SJSA1 (cell line): ENCODE results near the gene CYP3A7. TPM values are rescaled to one million over a fixed set of nuclear protein-coding genes. Genes with fewer than 3 reads are reported as not detected.
"Not testable (repeated sequence)": the region's sequence is repeated elsewhere in the genome, so short reads cannot be mapped to it uniquely, and the experiment has no call there.

Experiments
- DNase-seq, 2 experiments: peaks; one replicate each; pipeline ENCODE4 v3.0.0-alpha.2; 2015 to 2020; ENCODE audit warnings: low spot score in 2 of 2, low read depth in 1 of 2
- H3K27ac ChIP-seq: fragments of 250-450 bp; sonication (Bioruptor Pico); 2 replicates; pipeline ENCODE4 v1.5.1; 2020; ENCODE audit warnings: mild to moderate bottlenecking, moderate library complexity
- H3K27me3 ChIP-seq: fragments of 250-450 bp; sonication (Bioruptor Pico); replicated peaks from 2 replicates; pipeline ENCODE4 v1.5.1; 2020; ENCODE audit warnings: mild to moderate bottlenecking, moderate library complexity
- H3K36me3 ChIP-seq: fragments of 250-450 bp; sonication (Bioruptor Pico); 2 replicates; pipeline ENCODE4 v1.5.1; 2020; ENCODE audit warnings: mild to moderate bottlenecking
- H3K4me1 ChIP-seq: fragments of 250-450 bp; sonication (Bioruptor Pico); replicated peaks from 2 replicates; pipeline ENCODE4 v1.6.1; 2021; ENCODE audit warnings: mild to moderate bottlenecking
- H3K4me3 ChIP-seq: fragments of 250-450 bp; sonication (Bioruptor Pico); 2 replicates; pipeline ENCODE4 v1.5.1; 2020; ENCODE audit warnings: mild to moderate bottlenecking
- H3K9me3 ChIP-seq: fragments of 250-450 bp; sonication (Bioruptor Pico); replicated peaks from 2 replicates; pipeline ENCODE4 v1.5.1; 2020; ENCODE audit warnings: mild to moderate bottlenecking
- total RNA-seq: library from RNA; depleted of rRNA; stranded (reverse); fragments of >200 nt; shearing (Covaris generic); gene quantifications from 2 replicates; pipeline ENCODE4 v1.2.3, GENCODE V29; 2014; rRNA removed

CYP3A7 gene
- total RNA-seq, result not detected in 2 replicates

DNA sequence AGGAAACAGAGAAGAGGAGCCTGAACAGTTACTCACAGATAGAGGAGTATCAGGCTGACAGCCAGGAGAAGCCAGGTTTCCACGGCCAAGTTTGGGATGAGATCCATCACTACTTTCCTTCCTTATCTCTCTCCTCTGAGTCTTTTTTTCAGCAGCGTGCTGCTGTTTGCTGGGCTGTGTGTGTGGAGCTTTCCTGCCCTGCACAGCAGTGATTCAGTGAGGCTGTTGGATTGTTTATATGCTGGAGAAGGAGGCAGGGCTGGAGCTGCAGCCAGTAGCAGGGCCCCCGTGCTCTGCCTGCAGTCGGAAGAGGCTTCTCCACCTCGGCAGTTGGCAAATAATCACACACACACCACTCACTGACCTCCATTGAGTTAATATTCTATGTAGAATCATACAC, at the start of gene CYP3A7:
Gene CYP3A7, minus strand, starts transcription at position 210 of the 400 bp plus-strand sequence. Its CDS starts 103 bp downstream, at position 107.
- no peaks in the 10 kb centered on the region for H3K36me3 ChIP-seq
- H3K4me1 ChIP-seq, result no peaks in the 10 kb centered on the region
- no peak within 1 kb of the TSS for H3K4me3 ChIP-seq
- H3K9me3 ChIP-seq, result no peaks in the 10 kb centered on the region
- DNase-seq, result no peak
- H3K27me3 ChIP-seq, result no peaks in the 10 kb centered on the region
- no peak within 1 kb of the TSS for H3K27ac ChIP-seq

DNA sequence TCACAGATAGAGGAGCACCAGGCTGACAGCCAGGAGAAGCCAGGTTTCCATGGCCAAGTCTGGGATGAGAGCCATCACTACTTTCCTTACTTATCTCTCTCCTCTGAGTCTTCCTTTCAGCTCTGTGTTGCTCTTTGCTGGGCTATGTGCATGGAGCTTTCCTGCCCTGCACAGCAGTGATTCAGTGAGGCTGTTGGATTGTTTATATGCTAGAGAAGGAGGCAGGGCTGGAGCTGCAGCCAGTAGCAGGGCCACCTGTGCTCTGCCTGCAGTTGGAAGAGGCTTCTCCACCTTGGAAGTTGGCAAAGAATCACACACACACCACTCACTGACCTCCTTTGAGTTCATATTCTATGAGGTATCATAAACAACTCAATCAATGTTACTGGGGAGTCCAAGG, 49.0 kb upstream of the CYP3A7 start, which contains the start of gene CYP3A4:
Gene CYP3A4, minus strand, starts transcription at position 178 of the 400 bp plus-strand sequence. Its CDS starts 103 bp downstream, at position 75.
- Histone ChIP-seq H3K27me3 (no peaks in the 10 kb centered on the region), H3K36me3 (no peaks in the 10 kb centered on the region), H3K27ac (no peak within 1 kb of the TSS), H3K9me3 (no peaks in the 10 kb centered on the region), H3K4me1 (no peaks in the 10 kb centered on the region; the same call in 1 of the 2 replicates), H3K4me3 (no peak within 1 kb of the TSS)
- DNase-seq, result no peak

DNA sequence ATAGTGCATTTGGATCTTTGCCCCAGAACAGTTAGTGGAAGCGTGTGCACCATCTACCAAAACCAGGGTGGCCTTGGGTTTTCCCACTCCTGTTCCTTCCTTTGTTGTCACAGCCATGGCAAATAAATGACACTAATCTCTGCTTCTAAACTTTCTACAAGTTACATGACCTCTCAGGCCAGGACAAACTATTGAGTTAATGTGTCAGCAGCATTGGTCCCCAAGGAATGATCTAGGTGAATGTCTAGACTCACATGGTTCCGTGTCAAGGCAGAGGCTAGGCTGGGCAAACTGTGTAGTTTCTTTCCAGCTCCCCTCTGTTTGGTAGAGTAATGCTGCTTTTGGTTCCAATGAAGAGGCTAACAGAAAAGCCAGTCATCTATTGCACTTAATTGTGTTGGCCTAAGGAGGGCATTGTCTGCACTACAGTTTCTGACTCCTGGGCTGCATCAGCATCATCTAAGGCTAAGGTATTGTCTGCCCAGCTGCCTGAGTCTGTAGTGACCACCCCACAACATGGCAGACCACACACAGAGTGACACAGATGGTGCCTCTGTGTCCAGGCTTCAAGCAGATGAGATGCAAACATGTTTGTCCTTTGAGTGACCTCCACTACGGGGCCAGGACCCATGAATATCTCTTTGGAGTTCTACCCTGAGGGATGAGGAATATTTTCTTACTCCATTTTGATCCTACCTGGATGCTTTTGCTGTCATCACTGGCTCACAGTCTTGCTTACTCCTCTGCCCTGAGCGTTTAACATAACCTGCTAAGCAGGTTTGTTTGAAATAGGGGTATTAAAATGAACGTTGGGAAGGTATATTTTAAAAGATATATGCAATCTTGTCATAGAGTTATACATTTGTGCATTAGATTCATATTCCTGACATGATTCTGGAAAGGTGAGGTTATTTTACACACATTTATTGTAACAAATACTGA, 47.3 kb upstream of the CYP3A7 start:
- H3K4me3 ChIP-seq, result no peak overlapping the region
- no peak overlapping the region for H3K27ac ChIP-seq
- H3K27me3 ChIP-seq, result no peaks in the 10 kb centered on the region
- no peaks in the 10 kb centered on the region; the same call in 1 of the 2 replicates for H3K4me1 ChIP-seq
- DNase-seq, result peak; percentile 3 to 46
- no peaks in the 10 kb centered on the region for H3K9me3 ChIP-seq
- H3K36me3 ChIP-seq, result no peaks in the 10 kb centered on the region

DNA sequence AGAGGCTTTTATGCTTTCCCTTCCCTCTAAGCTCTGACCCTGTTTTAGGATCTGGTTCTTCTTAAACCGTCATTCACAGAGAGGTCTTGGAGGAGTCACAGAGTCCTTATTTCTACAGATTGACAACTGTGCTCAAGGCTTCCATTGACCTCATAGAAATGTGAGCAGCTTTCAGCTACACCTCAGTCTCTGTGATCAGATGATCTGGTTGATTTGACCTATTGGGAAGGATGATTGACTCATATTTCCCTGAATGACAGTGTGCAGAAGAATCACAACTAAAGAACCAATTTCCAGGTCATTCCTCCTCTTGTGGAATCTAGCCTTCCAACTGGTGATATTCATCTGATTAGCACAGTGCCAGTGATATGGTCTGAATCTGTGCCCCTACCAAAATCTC, 45.6 kb upstream of the CYP3A7 start:
- Histone ChIP-seq H3K4me1 (no peaks in the 10 kb centered on the region; the same call in 1 of the 2 replicates), H3K4me3 (no peak overlapping the region), H3K27ac (no peak overlapping the region), H3K27me3 (no peaks in the 10 kb centered on the region), H3K9me3 (no peaks in the 10 kb centered on the region), H3K36me3 (no peaks in the 10 kb centered on the region)
- DNase-seq, result no peak

DNA sequence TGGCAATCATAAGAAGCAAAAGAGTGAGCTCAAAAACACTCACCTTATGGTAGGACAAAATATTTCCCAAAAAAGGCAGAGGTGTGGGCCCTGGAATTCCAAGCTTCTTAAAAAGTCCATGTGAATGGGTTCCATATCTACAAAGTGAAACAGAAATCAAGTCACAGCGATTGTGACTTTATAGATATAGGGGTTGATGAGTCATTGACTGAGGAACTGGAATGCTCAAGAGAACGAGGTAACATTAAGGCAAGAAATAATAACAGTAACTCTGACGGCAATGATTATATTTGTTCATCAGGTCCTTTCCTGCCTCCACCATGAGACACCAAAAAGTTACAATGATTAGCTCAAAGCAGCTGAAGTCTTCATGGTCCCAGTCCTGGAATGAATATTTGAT, 45.0 kb upstream of the CYP3A7 start:
- Histone ChIP-seq H3K9me3 (no peaks in the 10 kb centered on the region), H3K4me1 (no peaks in the 10 kb centered on the region; the same call in 1 of the 2 replicates), H3K27me3 (no peaks in the 10 kb centered on the region), H3K4me3 (no peak overlapping the region), H3K27ac (no peak overlapping the region), H3K36me3 (no peaks in the 10 kb centered on the region)
- DNase-seq, result no peak

DNA sequence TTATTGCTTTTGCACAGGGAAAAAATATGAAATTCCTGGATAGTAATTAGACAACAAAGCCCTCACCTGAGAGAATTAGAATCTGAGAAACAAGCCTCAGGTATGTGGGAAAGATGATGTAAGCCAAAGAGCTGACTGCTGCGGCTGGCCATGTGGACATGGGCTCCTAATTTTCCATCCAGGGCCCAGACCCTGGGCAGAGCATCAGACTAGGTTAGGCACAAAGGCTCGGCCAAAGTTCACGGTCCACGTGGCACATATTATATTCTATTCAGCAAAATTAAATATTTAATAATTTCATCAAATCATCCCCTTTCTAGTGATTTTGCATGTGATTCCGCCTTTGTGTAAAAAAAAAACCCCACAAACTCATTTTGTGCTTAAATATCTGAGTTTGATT, 43.9 kb upstream of the CYP3A7 start:
- no peaks in the 10 kb centered on the region; the same call in 1 of the 2 replicates for H3K4me1 ChIP-seq
- no peak overlapping the region for H3K27ac ChIP-seq
- H3K4me3 ChIP-seq, result no peak overlapping the region
- H3K9me3 ChIP-seq, result no peaks in the 10 kb centered on the region
- H3K36me3 ChIP-seq, result no peaks in the 10 kb centered on the region
- no peaks in the 10 kb centered on the region for H3K27me3 ChIP-seq
- no peak for DNase-seq

DNA sequence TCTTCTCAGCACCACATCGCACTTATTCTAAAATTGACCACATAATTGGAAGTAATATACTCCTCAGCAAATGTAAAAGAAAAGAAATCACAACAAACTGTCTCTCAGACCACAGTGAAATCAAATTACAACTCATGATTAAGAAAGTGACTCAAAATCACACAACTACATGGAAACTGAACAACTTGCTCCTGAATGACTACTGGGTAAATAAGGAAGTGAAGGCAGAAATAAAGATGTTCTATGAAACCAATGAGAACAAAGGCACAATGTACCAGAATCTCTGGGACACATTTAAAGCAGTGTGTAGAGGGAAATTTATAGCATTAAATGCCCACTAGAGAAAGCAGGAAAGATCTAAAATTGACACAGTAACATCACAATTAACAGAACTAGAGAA, 38.4 kb upstream of the CYP3A7 start:
- H3K9me3 ChIP-seq, H3K27me3 ChIP-seq, H3K4me3 ChIP-seq, H3K36me3 ChIP-seq, DNase-seq, H3K4me1 ChIP-seq, H3K27ac ChIP-seq: not testable (repeated sequence)

DNA sequence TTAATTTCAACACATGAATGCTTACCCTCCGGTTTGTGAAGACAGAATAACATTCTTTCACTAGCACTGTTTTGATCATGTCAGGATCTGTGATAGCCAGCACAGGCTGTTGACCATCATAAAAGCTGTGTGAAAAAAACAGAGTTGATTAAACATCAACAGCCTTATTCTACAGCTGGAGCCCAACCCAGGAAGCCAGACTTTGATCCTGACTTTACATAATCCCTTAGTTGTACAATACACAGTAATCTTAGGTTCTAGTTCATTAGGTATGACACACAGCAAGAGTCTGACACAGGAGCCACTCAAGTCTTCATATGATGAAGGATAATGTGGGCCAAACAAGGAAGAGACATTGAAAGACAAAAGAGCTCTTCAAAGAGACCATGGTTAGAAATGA, 37.6 kb upstream of the CYP3A7 start:
- H3K4me3 ChIP-seq, result no peak overlapping the region
- no peak for DNase-seq
- no peaks in the 10 kb centered on the region for H3K36me3 ChIP-seq
- H3K9me3 ChIP-seq, result peaks cover 5% of the 10 kb centered on the region; the same call in 1 of the 2 replicates
- no peak overlapping the region for H3K27ac ChIP-seq
- peaks cover 8% of the 10 kb centered on the region for H3K27me3 ChIP-seq
- H3K4me1 ChIP-seq, result no peaks in the 10 kb centered on the region

DNA sequence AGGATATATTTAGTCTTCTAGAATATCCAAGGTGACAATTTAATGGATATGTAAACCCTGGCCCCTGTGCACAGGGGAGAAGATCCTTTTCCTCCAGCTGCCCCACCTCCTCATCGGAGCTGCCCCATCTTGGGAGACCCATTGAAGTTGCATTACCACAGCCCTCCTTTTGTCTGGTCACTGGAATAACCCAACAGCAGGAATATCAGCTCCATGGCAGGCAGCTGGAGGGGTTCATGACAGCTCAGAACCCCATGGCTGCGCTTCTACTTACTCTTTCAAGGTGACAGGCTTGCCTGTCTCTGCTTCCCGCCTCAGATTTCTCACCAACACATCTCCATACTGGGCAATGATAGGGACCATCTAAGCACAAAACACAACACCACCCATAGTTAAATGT, 34.5 kb upstream of the CYP3A7 start:
- not testable (repeated sequence) for H3K4me1 ChIP-seq, H3K36me3 ChIP-seq, DNase-seq, H3K27me3 ChIP-seq, H3K9me3 ChIP-seq, H3K4me3 ChIP-seq, H3K27ac ChIP-seq

DNA sequence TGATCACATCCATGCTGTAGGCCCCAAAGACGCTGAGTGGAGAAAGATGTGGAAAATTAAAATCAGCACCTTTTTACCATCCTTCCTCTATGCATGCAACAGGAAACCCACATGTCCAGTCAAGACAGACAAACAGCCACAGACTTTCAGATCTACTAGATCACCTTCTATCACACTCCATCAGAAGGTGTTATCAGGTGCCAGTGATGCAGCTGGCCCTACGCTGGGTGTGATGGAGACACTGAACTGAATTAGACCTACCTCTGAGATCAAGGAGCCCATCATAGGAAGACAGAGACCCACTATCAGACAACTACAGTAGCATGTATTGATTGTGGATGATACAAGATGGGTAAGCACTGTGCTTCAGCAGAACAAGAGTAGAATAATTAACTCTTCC, 33.5 kb upstream of the CYP3A7 start:
- Histone ChIP-seq H3K36me3 (no peaks in the 10 kb centered on the region), H3K9me3 (peaks cover 5% of the 10 kb centered on the region; the same call in 1 of the 2 replicates), H3K4me1 (no peaks in the 10 kb centered on the region)

DNA sequence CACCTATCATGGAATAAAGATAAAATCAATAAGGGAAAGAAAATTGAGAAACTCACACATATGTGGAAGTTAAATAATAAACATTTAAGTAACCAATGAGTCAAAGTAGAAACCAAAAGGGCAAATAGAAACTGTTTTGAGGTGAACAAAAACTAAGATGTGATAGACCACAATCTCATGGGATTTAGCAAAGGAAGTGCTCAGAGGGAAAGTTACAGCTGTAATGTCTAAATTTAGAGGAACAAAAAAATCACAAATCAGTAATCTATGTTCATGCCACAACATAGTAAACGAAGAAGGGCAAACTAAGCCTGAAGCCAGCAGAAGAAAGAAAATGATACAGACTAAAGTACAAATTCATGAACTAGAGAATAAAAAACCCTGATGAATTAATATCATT, 32.7 kb upstream of the CYP3A7 start:
- peaks cover 8% of the 10 kb centered on the region for H3K27me3 ChIP-seq
- H3K36me3 ChIP-seq, result no peaks in the 10 kb centered on the region
- H3K9me3 ChIP-seq, result peaks cover 5% of the 10 kb centered on the region; the same call in 1 of the 2 replicates
- H3K27ac ChIP-seq, result no peak overlapping the region
- DNase-seq, result no peak
- H3K4me3 ChIP-seq, result no peak overlapping the region
- no peaks in the 10 kb centered on the region for H3K4me1 ChIP-seq

More for the DNA sequence above, 33.5 kb upstream of the CYP3A7 start:
- no peak overlapping the region for H3K4me3 ChIP-seq
- H3K27me3 ChIP-seq, result peaks cover 8% of the 10 kb centered on the region
- DNase-seq, result no peak
- no peak overlapping the region for H3K27ac ChIP-seq

DNA sequence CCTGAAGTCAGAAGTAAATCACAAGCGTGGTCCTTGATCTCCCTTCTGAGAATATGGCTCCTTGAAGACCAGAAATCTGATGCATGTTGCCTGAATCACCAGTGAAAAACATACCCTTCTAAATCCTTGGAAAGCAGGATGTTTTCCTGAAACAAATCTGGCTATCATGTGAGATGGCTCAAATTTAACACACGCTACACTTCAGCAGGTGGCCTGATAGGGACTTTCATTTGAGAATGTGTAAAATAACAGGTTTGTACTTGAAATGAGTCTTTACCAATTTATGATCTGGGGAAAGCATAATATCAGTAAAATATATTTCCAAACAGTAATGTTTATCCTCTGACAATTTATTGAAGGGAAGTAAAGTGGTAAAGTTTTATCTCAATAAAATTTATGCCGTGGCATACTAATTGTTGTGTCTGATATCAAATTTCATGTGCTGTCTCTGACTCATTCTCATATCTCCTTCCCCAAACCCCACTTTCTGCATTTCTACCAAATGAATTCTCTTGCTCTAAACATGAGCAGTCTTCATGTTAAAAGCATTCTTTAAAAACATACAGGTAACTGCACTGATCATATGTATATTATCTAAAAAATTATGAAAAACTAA, 31.6 kb upstream of the CYP3A7 start:
- Histone ChIP-seq H3K4me1 (no peaks in the 10 kb centered on the region), H3K9me3 (peaks cover 2% of the 10 kb centered on the region; the same call in 1 of the 2 replicates), H3K27me3 (peaks cover 4% of the 10 kb centered on the region), H3K27ac (no peak overlapping the region), H3K36me3 (no peaks in the 10 kb centered on the region), H3K4me3 (no peak overlapping the region)
- DNase-seq, result no peak

DNA sequence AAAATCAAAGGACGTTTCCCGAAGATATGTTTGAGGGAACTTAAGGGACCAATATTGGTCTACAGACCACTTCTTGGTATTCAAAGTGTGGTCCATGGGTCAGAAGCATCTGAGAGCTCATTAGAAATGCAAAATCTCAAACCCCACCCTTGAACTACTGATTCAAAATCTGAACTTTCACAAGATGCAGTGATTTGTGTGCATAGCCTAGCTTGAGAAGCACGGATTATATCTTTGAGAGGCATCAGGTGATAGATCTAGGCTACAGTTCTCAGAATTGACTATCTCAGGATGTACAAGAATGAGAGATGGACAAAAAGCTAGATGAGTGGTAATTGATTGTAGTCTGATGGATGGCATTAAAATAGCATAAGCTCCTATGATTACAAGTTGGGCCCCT, 29.5 kb upstream of the CYP3A7 start:
- no peak for DNase-seq
- Histone ChIP-seq H3K27me3 (no peaks in the 10 kb centered on the region; the same call in 1 of the 2 replicates), H3K27ac (no peak overlapping the region), H3K9me3 (no peaks in the 10 kb centered on the region), H3K4me3 (no peak overlapping the region), H3K4me1 (no peaks in the 10 kb centered on the region), H3K36me3 (no peaks in the 10 kb centered on the region)
